H1 (cell line): ENCODE data around the gene BBS9. TPM values are rescaled to one million over a fixed set of nuclear protein-coding genes. Genes with fewer than 3 reads are reported as not detected.

ENCODE experiments used
- CTCF ChIA-PET: fragments of 300-600 bp; sonication (Branson Sonifier 250); formaldehyde crosslinking; loops from one replicate; lab custom pipeline; 2021; ENCODE audit not compliant: partially characterized antibody; lab: Charles Lee
- POLR2A ChIA-PET: fragments of 300-600 bp; sonication (Branson Sonifier 250); formaldehyde crosslinking; loops from one replicate; lab custom pipeline; 2021; ENCODE audit warnings: inconsistent platforms; ENCODE audit not compliant: partially characterized antibody; lab: Charles Lee
- DNase-seq, 2 experiments: peaks; one replicate each; pipeline versions ENCODE4 v3.0.0 to v3.0.0-alpha.2; 2010 to 2022; ENCODE audit warnings: low spot score in 2 of 2, low read depth in 1 of 2, mixed read lengths in 1 of 2
- FAIRE-seq: peaks from 2 replicates; lab custom pipeline; 2011; peaks lifted over from hg19 to GRCh38; lab: Jason Lieb, UNC
- H2AFZ ChIP-seq: 2 replicates; pipeline ENCODE4 v1.8.1; 2012; ENCODE audit warnings: low read length, inconsistent platforms
- H2AK5ac ChIP-seq: 2 replicates; pipeline ENCODE4 v1.6.1; 2013; ENCODE audit warnings: low read depth, low read length
- H2BK120ac ChIP-seq: replicated peaks from 2 replicates; pipeline ENCODE3; 2013; ENCODE audit warnings: low read depth, low read length, inconsistent platforms
- H2BK12ac ChIP-seq: 2 replicates; pipeline ENCODE4 v1.6.1; 2013; ENCODE audit warnings: low read depth, low read length
- H2BK15ac ChIP-seq: 2 replicates; pipeline ENCODE4 v1.6.1; 2013; ENCODE audit warnings: low read length
- H2BK20ac ChIP-seq: 2 replicates; pipeline ENCODE4 v1.6.1; 2013; ENCODE audit warnings: low read length
- H2BK5ac ChIP-seq: 2 replicates; pipeline ENCODE4 v1.6.1; 2013; ENCODE audit warnings: low read depth, low read length
- H3K14ac ChIP-seq: 2 replicates; pipeline ENCODE4 v1.6.1; 2013; ENCODE audit warnings: inconsistent platforms; ENCODE audit not compliant: insufficient read length
- H3K18ac ChIP-seq: 2 replicates; pipeline ENCODE4 v1.6.1; 2013; ENCODE audit warnings: low read length; ENCODE audit errors: extremely low read depth
- H3K23ac ChIP-seq: 2 replicates; pipeline ENCODE4 v1.6.1; 2013; ENCODE audit warnings: inconsistent platforms; ENCODE audit not compliant: insufficient read length
- H3K23me2 ChIP-seq: 2 replicates; pipeline ENCODE4 v1.6.1; 2013; ENCODE audit warnings: low read depth, low read length
- H3K27ac ChIP-seq: 2 replicates; pipeline ENCODE4 v1.6.1; 2011; ENCODE audit warnings: low read depth, low read length, inconsistent platforms
- H3K27me3 ChIP-seq, 4 experiments: replicated peaks in 1 of 4; 1 replicate in 1 of 4; 2 replicates in 3 of 4; pipeline versions ENCODE4 v1.6.1 to v1.8.1; 2011 to 2013; ENCODE audit warnings: low read length in 3 of 4, mild to moderate bottlenecking in 3 of 4, inconsistent platforms in 2 of 4, mixed read lengths in 2 of 4, moderate library complexity in 1 of 4; ENCODE audit not compliant: control insufficient read depth in 3 of 4, insufficient read depth in 3 of 4; ENCODE audit errors: extremely low read depth in 1 of 4
- H3K36me3 ChIP-seq, 4 experiments: 2 replicates each; pipeline versions ENCODE4 v1.6.1 to v1.8.1; 2011 to 2013; ENCODE audit warnings: mild to moderate bottlenecking in 4 of 4, low read length in 3 of 4, moderate library complexity in 2 of 4, control low read depth in 1 of 4, inconsistent platforms in 1 of 4; ENCODE audit not compliant: insufficient read depth in 4 of 4, control insufficient read depth in 2 of 4
- H3K4ac ChIP-seq: replicated peaks from 2 replicates; pipeline ENCODE3; 2013; ENCODE audit warnings: low read length, low read depth, mixed read lengths, inconsistent platforms; ENCODE audit not compliant: insufficient read length
- H3K4me1 ChIP-seq, 4 experiments: replicated peaks in 1 of 4; 1 replicate in 1 of 4; 2 replicates in 3 of 4; pipeline versions ENCODE4 v1.6.1 to v1.8.1; 2011 to 2013; ENCODE audit warnings: low read length in 3 of 4, inconsistent platforms in 2 of 4, mixed read lengths in 1 of 4; ENCODE audit not compliant: insufficient read depth in 4 of 4, control insufficient read depth in 3 of 4
- H3K4me2 ChIP-seq, 2 experiments: 2 replicates each; pipeline versions ENCODE4 v1.6.1 to v1.8.1; 2011 to 2013; ENCODE audit warnings: low read depth in 2 of 2, low read length in 2 of 2, control low read depth in 1 of 2, inconsistent platforms in 1 of 2, mild to moderate bottlenecking in 1 of 2; ENCODE audit not compliant: insufficient read depth in 1 of 2
- H3K4me3 ChIP-seq, 4 experiments: fragments of 200-600, 300-600 bp in 1 of 4; sonication (generic), shearing (Covaris generic), sonication (Bioruptor Twin) in 1 of 4; 2 replicates each; pipeline versions ENCODE4 v1.5.1 to v1.8.1; 2011 to 2016; ENCODE audit warnings: low read length in 4 of 4, low read depth in 3 of 4, control low read depth in 2 of 4, inconsistent platforms in 2 of 4, mild to moderate bottlenecking in 2 of 4, mixed read lengths in 1 of 4, moderate library complexity in 1 of 4; ENCODE audit not compliant: insufficient read depth in 2 of 4; ENCODE audit errors: extremely low read depth in 1 of 4
- H3K56ac ChIP-seq: replicated peaks from 2 replicates; pipeline ENCODE3; 2013; ENCODE audit warnings: low read depth, mild to moderate bottlenecking, mixed read lengths, low read length, inconsistent platforms; ENCODE audit not compliant: insufficient read length
- H3K79me1 ChIP-seq: 2 replicates; pipeline ENCODE4 v1.6.1; 2013; ENCODE audit warnings: low read depth, low read length, control low read depth
- H3K79me2 ChIP-seq, 2 experiments: 2 replicates each; pipeline versions ENCODE4 v1.6.1 to v1.8.1; 2012 to 2013; ENCODE audit warnings: low read length in 2 of 2, mild to moderate bottlenecking in 2 of 2, inconsistent platforms in 1 of 2; ENCODE audit not compliant: insufficient read depth in 2 of 2, control insufficient read depth in 1 of 2
- H3K9ac ChIP-seq, 4 experiments: replicated peaks in 1 of 4; 1 replicate in 1 of 4; 2 replicates in 3 of 4; pipeline versions ENCODE4 v1.6.1 to v1.8.1; 2011 to 2013; ENCODE audit warnings: low read depth in 3 of 4, low read length in 3 of 4, control low read depth in 2 of 4, mild to moderate bottlenecking in 2 of 4, moderate library complexity in 2 of 4, inconsistent platforms in 1 of 4; ENCODE audit errors: extremely low read depth in 1 of 4
- H3K9me3 ChIP-seq, 2 experiments: 2 replicates each; pipeline versions ENCODE4 v1.6.1 to v1.8.1; 2012 to 2013; ENCODE audit warnings: mild to moderate bottlenecking in 2 of 2, moderate library complexity in 2 of 2, control low read depth in 1 of 2, inconsistent platforms in 1 of 2, low read depth in 1 of 2, low read length in 1 of 2, mixed read lengths in 1 of 2; ENCODE audit not compliant: insufficient read depth in 2 of 2
- H4K20me1 ChIP-seq, 2 experiments: replicated peaks in 1 of 2; 2 replicates each; pipeline versions ENCODE3 to v1.8.1; 2011 to 2013; ENCODE audit warnings: inconsistent platforms in 2 of 2, low read length in 2 of 2, mild to moderate bottlenecking in 1 of 2; ENCODE audit not compliant: insufficient read depth in 2 of 2, control insufficient read depth in 1 of 2
- H4K5ac ChIP-seq: 2 replicates; pipeline ENCODE4 v1.6.1; 2013; ENCODE audit warnings: low read length, low read depth, mixed read lengths, inconsistent platforms; ENCODE audit not compliant: insufficient read length
- H4K8ac ChIP-seq: 2 replicates; pipeline ENCODE4 v1.8.0; 2013; ENCODE audit warnings: mild to moderate bottlenecking, moderate library complexity, low read length, inconsistent platforms; ENCODE audit not compliant: insufficient read depth; ENCODE audit errors: extremely low read depth
- H4K91ac ChIP-seq: replicated peaks from 2 replicates; pipeline ENCODE3; 2013; ENCODE audit warnings: low read length, mixed read lengths, inconsistent platforms; ENCODE audit not compliant: insufficient read length
- BCL11A ChIP-seq, 2 experiments: IDR thresholded peaks; one replicate each; pipeline ENCODE4 v1.6.1; 2011; ENCODE audit warnings: low read depth in 2 of 2, low read length in 2 of 2, mild to moderate bottlenecking in 2 of 2
- CBX5 ChIP-seq: fragments of 300-800, 300-1000 bp; sonication (generic); IDR thresholded peaks from 2 replicates; pipeline ENCODE4 v1.7.1; 2016; ENCODE audit warnings: antibody characterized with exemption, low read length, low read depth
- KDM5A ChIP-seq: fragments of 200-600 bp; IDR thresholded peaks from 2 replicates; pipeline ENCODE4 v1.7.1; 2012; ENCODE audit warnings: mild to moderate bottlenecking, low read length, inconsistent platforms, mixed read lengths
- POLR2A ChIP-seq, 2 experiments: IDR thresholded peaks; 1 replicate in 1 of 2; 2 replicates in 1 of 2; pipeline ENCODE4 v1.6.1; 2011; ENCODE audit warnings: low read depth in 2 of 2, low read length in 2 of 2, mild to moderate bottlenecking in 2 of 2; ENCODE audit errors: control extremely low read depth in 1 of 2
- SP2 ChIP-seq: IDR thresholded peaks from 2 replicates; pipeline ENCODE4 v1.6.1; 2012; ENCODE audit warnings: mild to moderate bottlenecking, low read length, inconsistent platforms
- SRF ChIP-seq: IDR thresholded peaks from 2 replicates; pipeline ENCODE4 v1.6.1; 2011; ENCODE audit warnings: mild to moderate bottlenecking, low read depth, low read length, moderate library complexity
- TAF1 ChIP-seq: IDR thresholded peaks from 2 replicates; pipeline ENCODE4 v1.6.1; 2011; ENCODE audit warnings: mild to moderate bottlenecking, low read depth, low read length
- TCF12 ChIP-seq: IDR thresholded peaks from 2 replicates; pipeline ENCODE4 v1.6.1; 2011; ENCODE audit warnings: low read depth, mild to moderate bottlenecking, low read length
- ZNF274 ChIP-seq: IDR thresholded peaks from 2 replicates; pipeline ENCODE4 v1.7.0; 2012; ENCODE audit warnings: low read length, borderline replicate concordance; ENCODE audit errors: extremely low read depth
- WGBS, 2 experiments: shearing (Covaris generic) in 1 of 2; methylation state at CpG; one replicate each; pipeline versions ENCODE4 v1.1.6 to v1.1.7; 2013 to 2015; ENCODE audit warnings: low lambda C conversion rate in 2 of 2, mixed read lengths in 2 of 2, inconsistent platforms in 1 of 2, low coverage in 1 of 2, missing lambda C conversion rate in 1 of 2; ENCODE audit not compliant: insufficient replicate concordance in 2 of 2, insufficient coverage in 1 of 2, insufficient read length in 1 of 2; ENCODE audit errors: extremely low coverage in 1 of 2, missing lambda C conversion rate in 1 of 2; 5-methylcytosine and 5-hydroxymethylcytosine counted together
- polyA plus RNA-seq, 7 experiments: library from polyadenylated mRNA; depleted of rRNA in 3 of 7; stranded (reverse) in 5 of 7; unstranded in 2 of 7; fragments of >200 nt in 5 of 7; fragments of 200-250 nt in 2 of 7; gene quantifications; 1 replicate in 5 of 7; 2 replicates in 1 of 7; 4 replicates in 1 of 7; pipeline versions ENCODE4 v1.2.1 to v1.2.3, GENCODE V29; 2011 to 2013; ENCODE audit warnings: missing spikeins in 2 of 7, mixed read lengths in 2 of 7
- total RNA-seq: library from RNA; stranded (reverse); fragmentation: NEBNext Ultra II Directional; extraction: Animal tissue kit (Norgen Biotek cat#: 25700); gene quantifications from 2 replicates; pipeline ENCODE4 v1.2.1, GENCODE V29; 2021

Gene BBS9
- total and polyA plus RNA-seq, 2 of the 8 experiments (the other 6 are each of a cell fraction or from before 2014, with no cell fraction given), result 22.3 to 37.0 TPM

DNA sequence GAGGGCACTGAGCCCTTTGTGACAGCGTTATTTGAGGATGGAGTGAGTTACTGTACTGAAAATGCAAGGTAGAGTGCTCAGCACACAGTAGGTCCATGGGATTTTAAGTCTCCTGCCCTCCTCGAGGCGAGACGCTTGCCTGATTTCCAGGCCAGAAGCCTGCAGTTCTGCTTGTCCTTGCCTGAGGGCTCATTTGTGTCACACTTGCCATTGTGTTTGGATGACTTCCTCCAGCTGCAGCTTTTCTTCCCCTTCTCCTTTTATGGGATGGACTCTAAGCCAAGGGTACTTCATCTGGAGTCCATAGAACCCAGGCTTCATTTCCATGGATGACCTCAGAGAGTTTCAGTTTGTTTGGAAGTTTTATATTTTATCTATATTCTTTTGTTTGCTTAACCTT, 471.7 kb downstream of the BBS9 start:
- H3K4me1 ChIP-seq, result peaks cover 0 to 2% (median 0%) of the 10 kb centered on the region in 4 experiments; a peak in 1 of 7 replicates
- H3K79me2 ChIP-seq, result no peaks in the 10 kb centered on the region
- no peak overlapping the region for H3K23ac ChIP-seq
- H3K14ac ChIP-seq, result no peak overlapping the region
- H4K8ac ChIP-seq, result no peak overlapping the region
- H2BK120ac ChIP-seq, result no peak overlapping the region
- no peak overlapping the region for H3K4me3 ChIP-seq
- FAIRE-seq, result no peak
- no peak overlapping the region for H3K9ac ChIP-seq
- H2BK15ac ChIP-seq, result no peak overlapping the region
- H3K4ac ChIP-seq, result no peak overlapping the region
- H3K4me2 ChIP-seq, result no peak overlapping the region
- no peak overlapping the region for H4K91ac ChIP-seq
- no peak overlapping the region for H2BK12ac ChIP-seq
- H2AK5ac ChIP-seq, result no peak overlapping the region
- no peak overlapping the region for H3K27ac ChIP-seq
- no peak overlapping the region for H2AFZ ChIP-seq
- no peaks in the 10 kb centered on the region for H3K23me2 ChIP-seq
- no peak overlapping the region for H2BK20ac ChIP-seq
- H4K5ac ChIP-seq, result no peak overlapping the region
- H2BK5ac ChIP-seq, result no peak overlapping the region
- WGBS, 2 experiments, result 82% methylated on average over 4 of the region's 4 CpGs; no CpG with 5 or more reads in 1 of the 2 experiments
- H3K79me1 ChIP-seq, result no peaks in the 10 kb centered on the region
- no peaks in the 10 kb centered on the region for H3K36me3 ChIP-seq
- H3K27me3 ChIP-seq, result no peaks in the 10 kb centered on the region
- ChIA-PET CTCF (no interaction called here), POLR2A (no interaction called here)
- H3K18ac ChIP-seq, result no peak overlapping the region
- H4K20me1 ChIP-seq, result no peaks in the 10 kb centered on the region
- H3K9me3 ChIP-seq, result no peaks in the 10 kb centered on the region
- H3K56ac ChIP-seq, result no peak overlapping the region
- no peak for DNase-seq
- TF ChIP-seq SRF, result no peak
- TF ChIP-seq ZNF274, result no peak
- no peak for TF ChIP-seq TCF12
- TF ChIP-seq SP2, result no peak
- no peak for TF ChIP-seq BCL11A (IDR thresholded peaks at IDR 0.05; ENCODE audit: low read depth in 2 of 2, low read length in 2 of 2)
- no peak for TF ChIP-seq KDM5A
- TF ChIP-seq TAF1, result no peak
- TF ChIP-seq POLR2A (IDR thresholded peaks at IDR 0.05; ENCODE audit: control extremely low read depth in 1 of 2, low read depth in 2 of 2, low read length in 2 of 2), result no peak
- TF ChIP-seq CBX5, result no peak
